ENCODE measurements around the gene TSPO. TPM values are rescaled to one million over a fixed set of nuclear protein-coding genes. Genes with fewer than 3 reads are reported as not detected.

Gene TSPO
- total RNA-seq, 4 donors from 2014 or later, result 307 to 452 (median 365) TPM

DNA sequence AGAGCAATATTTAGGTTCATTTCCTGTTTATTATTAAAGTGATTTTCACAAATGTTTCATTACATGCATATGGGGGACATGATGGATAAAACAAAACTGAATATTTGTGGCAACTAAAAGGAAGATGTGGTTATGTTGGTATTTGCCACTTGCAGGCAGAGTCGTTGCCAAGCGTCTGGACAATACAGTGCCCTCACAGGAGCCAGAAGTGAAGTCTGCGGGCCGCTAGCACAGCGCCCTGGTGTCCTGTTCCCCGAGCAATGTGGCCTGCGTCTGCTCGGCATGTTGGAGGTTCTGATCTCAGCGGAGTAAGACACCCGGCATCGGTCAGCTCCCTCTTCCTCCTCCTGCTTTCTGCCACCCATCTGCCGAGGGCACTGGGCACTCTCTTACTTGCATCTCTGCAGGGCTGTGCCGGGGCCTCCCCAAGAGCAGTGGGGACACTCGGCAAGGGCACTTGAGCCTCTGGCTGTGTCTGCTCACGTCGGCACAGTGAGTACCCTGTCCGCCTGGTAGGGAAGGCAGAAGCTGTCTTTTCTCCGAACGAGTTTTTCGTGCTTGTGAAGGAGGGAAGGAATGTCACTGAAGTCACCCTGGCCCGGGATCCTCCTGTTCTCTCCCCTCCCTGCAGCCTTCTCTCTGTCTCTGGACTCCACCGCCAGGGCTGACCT, 46.0 kb downstream of the TSPO start:
- 54 to 59% methylated on average over 4 to 22 of the region's 22 CpGs for WGBS, 2 donors (ENCODE audit: low coverage in 1 of 2)
- DNase-seq, result no peak
- Histone ChIP-seq H3K4me3 (no peak overlapping the region), H3K27ac (no peak overlapping the region), H3K9me3 (no peaks in the 10 kb centered on the region), H3K36me3 (no peaks in the 10 kb centered on the region), H3K27me3 (peaks cover 18% of the 10 kb centered on the region), H3K4me1 (no peaks in the 10 kb centered on the region)
- TF ChIP-seq EP300 (IDR thresholded peaks at IDR 0.05; ENCODE audit: low read depth), result no peak
- no peak for TF ChIP-seq POLR2AphosphoS5 (IDR thresholded peaks at IDR 0.05)
- TF ChIP-seq CTCF (IDR thresholded peaks at IDR 0.05), result no peak
- no peak for TF ChIP-seq POLR2A (IDR thresholded peaks at IDR 0.05)
- intact Hi-C loops (cut with DNase I; ENCODE audit: low total_unique reads) (no loop called here), in situ Hi-C loops (cut with MboI; ENCODE audit: low pct_ligation_motif_present in 1 of 4, low pct_unique_long_range_greater_than_20kb in 1 of 4, low sequenced_read_pairs in 3 of 4) (no loop called here)

- DNase-seq, result no peak
- no peaks in the 10 kb centered on the region for H3K36me3 ChIP-seq
- no peak overlapping the region for H3K4me3 ChIP-seq
- no peak for TF ChIP-seq POLR2AphosphoS5 (IDR thresholded peaks at IDR 0.05)
- TF ChIP-seq EP300 (IDR thresholded peaks at IDR 0.05; ENCODE audit: low read depth), result no peak
- no peak for TF ChIP-seq POLR2A (IDR thresholded peaks at IDR 0.05)
- no peak for TF ChIP-seq CTCF (IDR thresholded peaks at IDR 0.05)
- WGBS, 2 donors (ENCODE audit: low coverage in 1 of 2), result 84% methylated on average over 5 of the region's 5 CpGs; no CpG with 5 or more reads in 1 of the 2 donors
- H3K27me3 ChIP-seq, result peaks cover 18% of the 10 kb centered on the region
- H3K4me1 ChIP-seq, result no peaks in the 10 kb centered on the region
- in situ Hi-C loops (cut with MboI; ENCODE audit: low pct_ligation_motif_present in 1 of 4, low pct_unique_long_range_greater_than_20kb in 1 of 4, low sequenced_read_pairs in 3 of 4), result no loop called here
- no peak overlapping the region for H3K27ac ChIP-seq
- intact Hi-C loops (cut with DNase I; ENCODE audit: low total_unique reads), result no loop called here
- no peaks in the 10 kb centered on the region for H3K9me3 ChIP-seq
Observed at GRCh38 chr22:43198126-43198525, 46.8 kb downstream of the TSPO start.

- Histone ChIP-seq H3K27ac (no peak overlapping the region), H3K4me3 (no peak overlapping the region), H3K9me3 (no peaks in the 10 kb centered on the region), H3K36me3 (no peaks in the 10 kb centered on the region), H3K27me3 (peaks cover 18% of the 10 kb centered on the region), H3K4me1 (no peaks in the 10 kb centered on the region)
- DNase-seq, result no peak
- intact Hi-C loops (cut with DNase I; ENCODE audit: low total_unique reads) (no loop called here), in situ Hi-C loops (cut with MboI; ENCODE audit: low pct_ligation_motif_present in 1 of 4, low pct_unique_long_range_greater_than_20kb in 1 of 4, low sequenced_read_pairs in 3 of 4) (no loop called here)
- TF ChIP-seq EP300 (IDR thresholded peaks at IDR 0.05; ENCODE audit: low read depth) (no peak), POLR2A (IDR thresholded peaks at IDR 0.05) (no peak), CTCF (IDR thresholded peaks at IDR 0.05) (no peak), POLR2AphosphoS5 (IDR thresholded peaks at IDR 0.05) (no peak)
- 75 to 77% methylated on average over 4 to 9 of the region's 9 CpGs for WGBS, 2 donors (ENCODE audit: low coverage in 1 of 2)
Observed at GRCh38 chr22:43198936-43199335, 47.6 kb downstream of the TSPO start.

DNA sequence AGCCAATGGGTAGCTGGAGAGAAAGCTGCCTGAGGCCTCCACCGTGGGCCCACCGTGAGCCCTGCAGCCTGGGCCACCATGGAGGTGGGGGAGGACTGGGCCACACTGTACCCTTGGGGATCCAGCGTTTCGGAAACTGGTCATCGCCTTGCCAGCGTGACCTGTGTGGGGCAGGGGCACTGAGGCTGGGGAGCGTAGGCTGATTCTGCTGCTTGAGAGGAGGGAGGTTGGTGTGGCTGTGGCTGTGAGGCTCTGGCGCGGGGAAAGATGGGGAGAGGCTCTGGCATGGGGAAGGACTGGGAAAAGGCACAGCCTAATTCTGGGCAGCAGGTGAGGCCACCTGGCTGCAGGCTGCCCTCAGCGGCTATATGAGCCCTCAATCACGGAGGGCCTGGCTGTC, 48.2 kb downstream of the TSPO start:
- intact Hi-C loops (cut with DNase I; ENCODE audit: low total_unique reads), result no loop called here
- no peaks in the 10 kb centered on the region for H3K9me3 ChIP-seq
- H3K4me1 ChIP-seq, result no peaks in the 10 kb centered on the region
- no peak overlapping the region for H3K4me3 ChIP-seq
- WGBS, 2 donors (ENCODE audit: low coverage in 1 of 2), result 80 to 83% methylated on average over 1 to 11 of the region's 11 CpGs
- peaks cover 18% of the 10 kb centered on the region for H3K27me3 ChIP-seq
- TF ChIP-seq POLR2A (IDR thresholded peaks at IDR 0.05) (no peak), CTCF (IDR thresholded peaks at IDR 0.05) (no peak), POLR2AphosphoS5 (IDR thresholded peaks at IDR 0.05) (no peak), EP300 (IDR thresholded peaks at IDR 0.05; ENCODE audit: low read depth) (no peak)
- H3K36me3 ChIP-seq, result no peaks in the 10 kb centered on the region
- H3K27ac ChIP-seq, result no peak overlapping the region
- no peak for DNase-seq
- in situ Hi-C loops (cut with MboI; ENCODE audit: low pct_ligation_motif_present in 1 of 4, low pct_unique_long_range_greater_than_20kb in 1 of 4, low sequenced_read_pairs in 3 of 4), result no loop called here
